ENCODE data around the gene SLC12A4.
A peak's percentile ranks its signal among the peaks of the same experiment; 100 is the strongest.
"Not testable (repeated sequence)": the region's sequence is repeated elsewhere in the genome, so short reads cannot be mapped to it uniquely, and the experiment has no call there.

SLC12A4 gene

GRCh38 chr16:67941469-67942199 lies 26.8 kb downstream of the SLC12A4 start:
- DNase-seq (ENCODE audit: low read depth): no peak

- no peak for DNase-seq (ENCODE audit: low read depth)
Observed at GRCh38 chr16:67940446-67941089, 27.9 kb downstream of the SLC12A4 start.

GRCh38 chr16:67939507-67940445 lies 28.7 kb downstream of the SLC12A4 start:
- no peak for DNase-seq (ENCODE audit: low read depth)

GRCh38 chr16:67937713-67938112 lies 30.7 kb downstream of the SLC12A4 start:
- DNase-seq (ENCODE audit: low read depth): not testable (repeated sequence)

GRCh38 chr16:67936880-67937605 lies 31.4 kb downstream of the SLC12A4 start:
- peak; percentile 38 for DNase-seq (ENCODE audit: low read depth)

GRCh38 chr16:67936124-67936879 lies 32.1 kb downstream of the SLC12A4 start, which contains the start of gene PSMB10:
PSMB10 (minus strand) TSS chr16:67936850; CDS start chr16:67936749, 101 bp downstream.
- peak; percentile 25 for DNase-seq (ENCODE audit: low read depth)

GRCh38 chr16:67935402-67936123 lies 32.9 kb downstream of the SLC12A4 start:
- DNase-seq (ENCODE audit: low read depth): peak; percentile 87

- no peak for DNase-seq (ENCODE audit: low read depth)
Observed at GRCh38 chr16:67935101-67935401, 33.4 kb downstream of the SLC12A4 start.

- DNase-seq (ENCODE audit: low read depth): no peak
Observed at GRCh38 chr16:67934306-67935100, 33.9 kb downstream of the SLC12A4 start.

GRCh38 chr16:67933805-67934204 lies 34.6 kb downstream of the SLC12A4 start:
- DNase-seq (ENCODE audit: low read depth): no peak

- no peak for DNase-seq (ENCODE audit: low read depth)
Observed at GRCh38 chr16:67932462-67932840, 36.0 kb downstream of the SLC12A4 start.

GRCh38 chr16:67931712-67932461 lies 36.5 kb downstream of the SLC12A4 start, which contains the start of gene CTRL:
CTRL (minus strand) TSS chr16:67931862; CDS start chr16:67931852, 10 bp downstream.
- no peak for DNase-seq (ENCODE audit: low read depth)

- no peak for DNase-seq (ENCODE audit: low read depth)
Observed at GRCh38 chr16:67930678-67931211, 37.7 kb downstream of the SLC12A4 start.

- no peak for DNase-seq (ENCODE audit: low read depth)
Observed at GRCh38 chr16:67930191-67930590, 38.2 kb downstream of the SLC12A4 start.

GRCh38 chr16:67928561-67929364 lies 39.7 kb downstream of the SLC12A4 start:
- DNase-seq (ENCODE audit: low read depth): peak; percentile 55

- no peak for DNase-seq (ENCODE audit: low read depth)
Observed at GRCh38 chr16:67928147-67928546, 40.3 kb downstream of the SLC12A4 start.

- no peak for DNase-seq (ENCODE audit: low read depth)
Observed at GRCh38 chr16:67927131-67927941, 41.1 kb downstream of the SLC12A4 start.
